Right lobe of liver (tissue), 6 donors: ENCODE results near the gene ZXDC. TPM values are rescaled to one million over a fixed set of nuclear protein-coding genes. Genes with fewer than 3 reads are reported as not detected.
A peak's percentile ranks its signal among the peaks of the same experiment; 100 is the strongest.

Source experiments
- ATAC-seq, 4 donors: fragments of 200-7000 bp; cut with Tn5 transposase; one replicate each; pipeline ENCODE4 v1.9.1; 2020; ENCODE audit warnings: mild to moderate bottlenecking in 4 of 4, moderate library complexity in 4 of 4
- DNase-seq, 3 donors: peaks; one replicate each; pipeline ENCODE4 v3.0.0-alpha.2; 2020
- H3K27ac ChIP-seq, 3 donors: fragments of 200-600 bp; one replicate each; pipeline ENCODE4 v1.8.0; 2022
- H3K27me3 ChIP-seq, 2 donors: fragments of 200-600 bp; one replicate each; pipeline ENCODE4 v1.8.0; 2022
- H3K36me3 ChIP-seq, 4 donors: fragments of 200-600 bp; sonication (generic) in 1 of 4; one replicate each; pipeline versions ENCODE4 v1.5.1 to v1.8.0; 2017 to 2022; ENCODE audit warnings: control low read depth in 1 of 4
- H3K4me1 ChIP-seq, 4 donors: fragments of 200-600 bp; sonication (generic) in 1 of 4; one replicate each; pipeline versions ENCODE4 v1.5.1 to v1.8.0; 2017 to 2022; ENCODE audit warnings: control low read depth in 1 of 4
- H3K4me3 ChIP-seq, 3 donors: fragments of 200-600 bp; one replicate each; pipeline ENCODE4 v1.8.0; 2022
- H3K9me3 ChIP-seq, 4 donors: fragments of 200-600 bp; sonication (generic) in 1 of 4; one replicate each; pipeline versions ENCODE4 v1.5.1 to v1.8.0; 2017 to 2022; ENCODE audit warnings: control low read depth in 1 of 4
- CTCF ChIP-seq, 4 donors: fragments of 200-600 bp in 3 of 4; fragments of 450-650 bp in 1 of 4; IDR thresholded peaks; one replicate each; pipeline versions ENCODE4 v1.5.1 to v1.8.0; 2016 to 2022; ENCODE audit warnings: antibody characterized with exemption in 4 of 4, mild to moderate bottlenecking in 2 of 4
- POLR2A ChIP-seq: fragments of 450-650 bp; IDR thresholded peaks from one replicate; pipeline ENCODE4 v1.6.1; 2017; ENCODE audit warnings: antibody characterized with exemption, mild to moderate bottlenecking
- WGBS: methylation state at CpG from one replicate; pipeline ENCODE4 v1.1.6; 2018; ENCODE audit warnings: low coverage, low lambda C conversion rate; ENCODE audit not compliant: insufficient coverage; ENCODE audit errors: missing lambda C conversion rate; 5-methylcytosine and 5-hydroxymethylcytosine counted together
- intact Hi-C, 2 donors: fragments of 100-400 bp; cut with DNase I; formaldehyde crosslinking; loops; one replicate each; pipeline versions ENCODE4 v1.11.2 to v1.14.1; 2022
- total RNA-seq, 6 experiments: library from RNA; depleted of rRNA in 2 of 6; stranded (reverse); fragments of >200 nt in 2 of 6; fragmentation: NEBNext Ultra II Directional in 3 of 6; extraction: Animal tissue kit (Norgen Biotek cat#: 25700) in 3 of 6; gene quantifications; one replicate each; pipeline versions ENCODE4 v1.1.0 to v1.2.4, GENCODE V29; 2016 to 2023
- donor health status: DM: no; HTN: yes; CAD: no.
- donor health status: DM: no; HTN: no; CAD: no.
- donor health status: DM: no; HTN: no; CAD: no.
- donor health status: DM: no; HTN: yes; CAD: no.
- donor health status: DM: no; HTN: yes; CAD: no.

ZXDC gene
- total RNA-seq, 6 experiments from 2014 or later, result 16.4 to 30.2 (median 24.0) TPM

DNA sequence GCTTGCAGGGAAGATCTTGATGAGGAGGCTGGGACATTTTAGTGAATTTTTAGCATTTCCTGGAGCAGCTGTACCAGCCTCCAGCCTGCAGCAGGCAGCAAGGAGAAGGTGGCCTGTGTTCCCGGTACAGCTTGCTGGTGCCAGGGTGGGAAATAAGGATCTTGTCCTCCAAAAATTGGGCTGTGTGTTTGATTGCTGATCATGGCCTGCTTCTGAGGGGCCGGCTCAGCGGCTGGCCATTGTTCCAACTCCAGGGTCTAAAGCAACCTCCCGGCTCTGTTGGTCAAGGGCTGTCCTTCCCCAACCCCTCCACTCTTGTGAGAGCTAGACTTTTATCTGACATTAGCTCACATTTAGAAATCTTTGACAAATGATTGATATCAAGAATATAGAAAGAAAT is 75.9 kb downstream of the ZXDC start:
- ATAC-seq, result no peak
- peak in 1 of 3 donors; percentile 3 for DNase-seq
- TF ChIP-seq POLR2A (no peak), CTCF (IDR thresholded peaks at IDR 0.05) (no peak)
- WGBS, result 90% methylated on average over 3 of the region's 4 CpGs
- intact Hi-C loops, result loop anchor here in 1 of 2 donors (10.0 kb wide), 2 partner anchors 145 to 265 kb away; no protein-coding TSS in a partner anchor
- Histone ChIP-seq H3K36me3 (no peaks in the 10 kb centered on the region), H3K27ac (no peak overlapping the region), H3K4me1 (no peaks in the 10 kb centered on the region), H3K27me3 (no peaks in the 10 kb centered on the region), H3K4me3 (no peak overlapping the region), H3K9me3 (no peaks in the 10 kb centered on the region)

- no peak overlapping the region for H3K4me3 ChIP-seq
- H3K27ac ChIP-seq, result no peak overlapping the region
- intact Hi-C loops, result loop anchor here in 1 of 2 donors (10.0 kb wide), 2 partner anchors 145 to 265 kb away; no protein-coding TSS in a partner anchor
- H3K27me3 ChIP-seq, result no peaks in the 10 kb centered on the region
- H3K36me3 ChIP-seq, result no peaks in the 10 kb centered on the region
- DNase-seq (peak in 1 of 3 donors; percentile 6), ATAC-seq (peak in 2 of 4 donors; percentile 46 to 54)
- TF ChIP-seq CTCF (IDR thresholded peaks at IDR 0.05) (no peak), POLR2A (no peak)
- H3K4me1 ChIP-seq, result no peaks in the 10 kb centered on the region
- H3K9me3 ChIP-seq, result no peaks in the 10 kb centered on the region
- WGBS, result 67% methylated on average over 1 of the region's 1 CpG
Measured at GRCh38 chr3:126399351-126399735, 76.3 kb downstream of the ZXDC start.

GRCh38 chr3:126398423-126399350 is 77.0 kb downstream of the ZXDC start:
- TF ChIP-seq POLR2A (no peak), CTCF (IDR thresholded peaks at IDR 0.05) (no peak)
- Histone ChIP-seq H3K27me3 (no peaks in the 10 kb centered on the region), H3K27ac (no peak overlapping the region), H3K4me1 (no peaks in the 10 kb centered on the region), H3K4me3 (no peak overlapping the region), H3K9me3 (no peaks in the 10 kb centered on the region), H3K36me3 (no peaks in the 10 kb centered on the region)
- peak in 1 of 3 donors; percentile 18 for DNase-seq
- intact Hi-C loops, result loop anchor here in 1 of 2 donors (10.0 kb wide), 2 partner anchors 144 to 264 kb away; no protein-coding TSS in a partner anchor
- WGBS, result 79% methylated on average over 6 of the region's 14 CpGs
- no peak for ATAC-seq

GRCh38 chr3:126397610-126398422 is 77.9 kb downstream of the ZXDC start:
- DNase-seq (peak in 1 of 3 donors; percentile 37), ATAC-seq (no peak)
- 84% methylated on average over 4 of the region's 13 CpGs for WGBS
- Histone ChIP-seq H3K4me3 (no peak overlapping the region), H3K9me3 (no peaks in the 10 kb centered on the region), H3K4me1 (no peaks in the 10 kb centered on the region), H3K36me3 (no peaks in the 10 kb centered on the region), H3K27me3 (no peaks in the 10 kb centered on the region), H3K27ac (no peak overlapping the region)
- intact Hi-C loops, result loop anchor here in 1 of 2 donors (10.0 kb wide), 2 partner anchors 143 to 263 kb away; no protein-coding TSS in a partner anchor
- no peak for TF ChIP-seq CTCF (IDR thresholded peaks at IDR 0.05)
- TF ChIP-seq POLR2A, result no peak
